GM12864 (cell line): ENCODE measurements around the gene ARMH1.

ENCODE experiments used
- DNase-seq: peaks from one replicate; pipeline ENCODE4 v3.0.0-alpha.2; 2011; ENCODE audit warnings: low read depth
- H3K4me3 ChIP-seq: 2 replicates; pipeline ENCODE4 v1.5.1; 2011; ENCODE audit warnings: mild to moderate bottlenecking, low read depth, low read length, control low read depth
- CTCF ChIP-seq: IDR thresholded peaks from 2 replicates; pipeline ENCODE4 v1.5.1; 2011; ENCODE audit warnings: low read depth, mild to moderate bottlenecking, moderate library complexity, low read length, control low read depth, inconsistent platforms; ENCODE audit errors: missing control alignments

Gene ARMH1

GRCh38 chr1:44705470-44705869 is 31.0 kb downstream of the ARMH1 start:
- H3K4me3 ChIP-seq: no peak overlapping the region
- TF ChIP-seq CTCF: no peak
- no peak for DNase-seq

GRCh38 chr1:44705938-44706337 is 31.4 kb downstream of the ARMH1 start:
- TF ChIP-seq CTCF: no peak
- no peak overlapping the region for H3K4me3 ChIP-seq
- no peak for DNase-seq

GRCh38 chr1:44707112-44707881 is 32.8 kb downstream of the ARMH1 start:
- no peak overlapping the region for H3K4me3 ChIP-seq
- no peak for TF ChIP-seq CTCF
- DNase-seq: no peak

GRCh38 chr1:44707959-44708831 is 33.7 kb downstream of the ARMH1 start:
- no peak overlapping the region for H3K4me3 ChIP-seq
- TF ChIP-seq CTCF: peak; percentile 69
- DNase-seq: no peak

- no peak for DNase-seq
- no peak overlapping the region; the same call in 1 of the 2 replicates for H3K4me3 ChIP-seq
- no peak for TF ChIP-seq CTCF
These were observed 38.8 kb downstream of the ARMH1 start for GRCh38 chr1:44713321-44713781.

- no peak for DNase-seq
- TF ChIP-seq CTCF: no peak
- no peak overlapping the region for H3K4me3 ChIP-seq
These were observed 40.0 kb downstream of the ARMH1 start for GRCh38 chr1:44714532-44714931.
